Activated CD8-positive, alpha-beta memory T cell treated with anti-CD3 and anti-CD28 coated beads for 48 hours (primary cell): ENCODE measurements around the gene POLR2L.

ENCODE experiments used
- DNase-seq, 3 experiments: peaks; one replicate each; pipeline ENCODE4 v3.0.0-alpha.2; 2020; ENCODE audit warnings: low read depth in 2 of 3, low spot score in 2 of 3

Gene POLR2L

GRCh38 chr11:842370-843002 lies at the start of gene POLR2L, which contains the start of gene TSPAN4:
POLR2L (minus strand) TSS chr11:842529; CDS start chr11:842508, 21 bp downstream.
TSPAN4 (plus strand) TSS chr11:842852; CDS start chr11:850305, 7,453 bp downstream.
- peak; percentile 72 to 86 (median 81) for DNase-seq

- no peak for DNase-seq
Measured at GRCh38 chr11:890794-891540, 48.6 kb upstream of the POLR2L start.

GRCh38 chr11:889687-890475 lies 47.6 kb upstream of the POLR2L start:
- no peak for DNase-seq

GRCh38 chr11:889257-889656 lies 46.9 kb upstream of the POLR2L start:
- no peak for DNase-seq

GRCh38 chr11:888310-889212 lies 46.2 kb upstream of the POLR2L start:
- no peak for DNase-seq

GRCh38 chr11:887589-887988 lies 45.3 kb upstream of the POLR2L start:
- DNase-seq: no peak

- DNase-seq: no peak
Measured at GRCh38 chr11:886568-886967, 44.2 kb upstream of the POLR2L start.

- DNase-seq: no peak
Measured at GRCh38 chr11:884578-885070, 42.3 kb upstream of the POLR2L start.

- DNase-seq: no peak
Measured at GRCh38 chr11:883527-883926, 41.2 kb upstream of the POLR2L start.

- no peak for DNase-seq
Measured at GRCh38 chr11:882596-882995, 40.3 kb upstream of the POLR2L start.

- no peak for DNase-seq
Measured at GRCh38 chr11:880447-880846, 38.1 kb upstream of the POLR2L start.

GRCh38 chr11:877565-877964 lies 35.2 kb upstream of the POLR2L start:
- no peak for DNase-seq

GRCh38 chr11:876545-876944 lies 34.2 kb upstream of the POLR2L start:
- DNase-seq: no peak

- no peak for DNase-seq
Measured at GRCh38 chr11:875769-876301, 33.5 kb upstream of the POLR2L start.

- DNase-seq: no peak
Measured at GRCh38 chr11:875203-875602, 32.9 kb upstream of the POLR2L start.

GRCh38 chr11:873706-874105 lies 31.4 kb upstream of the POLR2L start:
- DNase-seq: no peak

- no peak for DNase-seq
Measured at GRCh38 chr11:872799-873198, 30.5 kb upstream of the POLR2L start.

GRCh38 chr11:871472-871871 lies 29.1 kb upstream of the POLR2L start:
- DNase-seq: no peak

- no peak for DNase-seq
Measured at GRCh38 chr11:870418-870817, 28.1 kb upstream of the POLR2L start.

GRCh38 chr11:870127-870413 lies 27.7 kb upstream of the POLR2L start:
- DNase-seq: no peak
